Measurements from ENCODE around the gene DESI1.

DNA sequence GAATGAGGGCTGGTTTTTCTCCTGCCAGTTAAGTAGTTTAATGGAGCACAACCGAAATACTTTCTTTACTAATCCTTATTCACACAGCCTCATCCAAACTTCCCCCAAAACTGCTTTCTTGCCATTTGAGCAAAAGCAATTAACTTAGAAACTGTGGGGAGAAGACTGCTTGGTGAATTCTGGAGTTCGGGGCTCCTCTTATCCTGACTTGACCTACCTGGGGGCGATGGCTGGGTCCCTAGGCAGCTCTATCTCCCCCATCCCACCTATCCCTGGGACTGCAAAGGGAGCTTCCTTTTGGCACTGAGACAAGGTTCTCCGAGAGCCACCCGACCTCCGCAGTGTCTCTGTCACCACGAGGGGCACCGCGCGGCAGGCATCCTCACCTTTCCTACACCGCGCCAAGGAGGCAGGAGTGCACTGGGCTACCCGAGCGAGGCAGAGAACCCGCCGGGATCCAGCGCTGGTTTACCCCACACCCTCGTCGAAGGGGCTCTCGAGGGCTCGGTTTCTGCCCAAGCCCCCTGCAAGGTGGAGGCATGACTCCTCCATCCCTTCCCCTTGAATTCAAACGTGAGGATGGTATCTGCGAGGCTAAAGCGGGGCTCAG, 759 bp downstream of the DESI1 start:
- no peak for TF ChIP-seq POLR2A (IDR thresholded peaks at IDR 0.05)
- TF ChIP-seq, protein P1, sequence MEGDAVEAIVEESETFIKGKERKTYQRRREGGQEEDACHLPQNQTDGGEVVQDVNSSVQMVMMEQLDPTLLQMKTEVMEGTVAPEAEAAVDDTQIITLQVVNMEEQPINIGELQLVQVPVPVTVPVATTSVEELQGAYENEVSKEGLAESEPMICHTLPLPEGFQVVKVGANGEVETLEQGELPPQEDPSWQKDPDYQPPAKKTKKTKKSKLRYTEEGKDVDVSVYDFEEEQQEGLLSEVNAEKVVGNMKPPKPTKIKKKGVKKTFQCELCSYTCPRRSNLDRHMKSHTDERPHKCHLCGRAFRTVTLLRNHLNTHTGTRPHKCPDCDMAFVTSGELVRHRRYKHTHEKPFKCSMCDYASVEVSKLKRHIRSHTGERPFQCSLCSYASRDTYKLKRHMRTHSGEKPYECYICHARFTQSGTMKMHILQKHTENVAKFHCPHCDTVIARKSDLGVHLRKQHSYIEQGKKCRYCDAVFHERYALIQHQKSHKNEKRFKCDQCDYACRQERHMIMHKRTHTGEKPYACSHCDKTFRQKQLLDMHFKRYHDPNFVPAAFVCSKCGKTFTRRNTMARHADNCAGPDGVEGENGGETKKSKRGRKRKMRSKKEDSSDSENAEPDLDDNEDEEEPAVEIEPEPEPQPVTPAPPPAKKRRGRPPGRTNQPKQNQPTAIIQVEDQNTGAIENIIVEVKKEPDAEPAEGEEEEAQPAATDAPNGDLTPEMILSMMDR (IDR thresholded peaks at IDR 0.05) = no peak
